ENCODE results near the gene NLK.

Gene NLK

GRCh38 chr17:28216052-28216451 lies 173.6 kb downstream of the NLK start:
- Histone ChIP-seq H3K9ac (ENCODE audit: low read length) (no peak overlapping the region), H3K27ac (ENCODE audit: low read depth, low read length) (no peak overlapping the region), H3K27me3 (ENCODE audit: low read length) (no peaks in the 10 kb centered on the region), H4K20me1 (ENCODE audit: low read depth, low read length) (no peaks in the 10 kb centered on the region), H2AFZ (ENCODE audit: low read depth, low read length, severe bottlenecking) (no peak overlapping the region), H3K79me2 (ENCODE audit: insufficient read depth, low read length) (no peaks in the 10 kb centered on the region), H3K4me3 (ENCODE audit: insufficient read depth, low read length, poor library complexity, severe bottlenecking) (no peak overlapping the region), H3K4me2 (ENCODE audit: low read depth, low read length, poor library complexity, severe bottlenecking) (no peak overlapping the region), H3K36me3 (ENCODE audit: low read length) (no peaks in the 10 kb centered on the region), H3K9me2 (replicated peaks; ENCODE audit: insufficient read depth, low read length) (no peaks in the 10 kb centered on the region), H3F3A (ENCODE audit: insufficient read depth) (no peaks in the 10 kb centered on the region), H3K9me3 (ENCODE audit: insufficient read depth, low read length) (no peaks in the 10 kb centered on the region)
- no peak for TF ChIP-seq CTCF (IDR thresholded peaks at IDR 0.05; ENCODE audit: insufficient read depth, low read length, poor library complexity, severe bottlenecking)
- TF ChIP-seq EZH2phosphoT487 (conservative IDR thresholded peaks at IDR 0.05; ENCODE audit: low read length): no peak

- Histone ChIP-seq H3K9me3 (ENCODE audit: insufficient read depth, low read length) (no peaks in the 10 kb centered on the region), H3K4me3 (ENCODE audit: insufficient read depth, low read length, poor library complexity, severe bottlenecking) (no peak overlapping the region), H3F3A (ENCODE audit: insufficient read depth) (no peaks in the 10 kb centered on the region), H3K9me2 (replicated peaks; ENCODE audit: insufficient read depth, low read length) (no peaks in the 10 kb centered on the region), H3K27me3 (ENCODE audit: low read length) (no peaks in the 10 kb centered on the region), H3K9ac (ENCODE audit: low read length) (no peak overlapping the region), H3K36me3 (ENCODE audit: low read length) (no peaks in the 10 kb centered on the region), H4K20me1 (ENCODE audit: low read depth, low read length) (no peaks in the 10 kb centered on the region), H3K4me2 (ENCODE audit: low read depth, low read length, poor library complexity, severe bottlenecking) (no peak overlapping the region), H3K27ac (ENCODE audit: low read depth, low read length) (no peak overlapping the region), H2AFZ (ENCODE audit: low read depth, low read length, severe bottlenecking) (no peak overlapping the region), H3K79me2 (ENCODE audit: insufficient read depth, low read length) (no peaks in the 10 kb centered on the region)
- TF ChIP-seq EZH2phosphoT487 (conservative IDR thresholded peaks at IDR 0.05; ENCODE audit: low read length) (no peak), CTCF (IDR thresholded peaks at IDR 0.05; ENCODE audit: insufficient read depth, low read length, poor library complexity, severe bottlenecking) (no peak)
Observed at GRCh38 chr17:28216528-28216927, 174.1 kb downstream of the NLK start.

- H3K79me2 ChIP-seq (ENCODE audit: insufficient read depth, low read length): no peaks in the 10 kb centered on the region
- H3K4me2 ChIP-seq (ENCODE audit: low read depth, low read length, poor library complexity, severe bottlenecking): no peak overlapping the region
Observed at GRCh38 chr17:28219771-28220170, 177.3 kb downstream of the NLK start.

More at GRCh38 chr17:28219771-28220170, 177.3 kb downstream of the NLK start:
- Histone ChIP-seq H3K27me3 (ENCODE audit: low read length) (no peaks in the 10 kb centered on the region), H3K4me3 (ENCODE audit: insufficient read depth, low read length, poor library complexity, severe bottlenecking) (no peak overlapping the region), H3K9me3 (ENCODE audit: insufficient read depth, low read length) (no peaks in the 10 kb centered on the region), H2AFZ (ENCODE audit: low read depth, low read length, severe bottlenecking) (no peak overlapping the region), H3F3A (ENCODE audit: insufficient read depth) (no peaks in the 10 kb centered on the region), H3K27ac (ENCODE audit: low read depth, low read length) (no peak overlapping the region), H4K20me1 (ENCODE audit: low read depth, low read length) (no peaks in the 10 kb centered on the region), H3K9ac (ENCODE audit: low read length) (no peak overlapping the region), H3K36me3 (ENCODE audit: low read length) (no peaks in the 10 kb centered on the region), H3K9me2 (replicated peaks; ENCODE audit: insufficient read depth, low read length) (no peaks in the 10 kb centered on the region)
- no peak for TF ChIP-seq EZH2phosphoT487 (conservative IDR thresholded peaks at IDR 0.05; ENCODE audit: low read length)
- no peak for TF ChIP-seq CTCF (IDR thresholded peaks at IDR 0.05; ENCODE audit: insufficient read depth, low read length, poor library complexity, severe bottlenecking)

Measured in SU-DHL-6 (cell line).